Activated CD8-positive, alpha-beta T cell treated with anti-CD3 and anti-CD28 coated beads for 36 hours (primary cell): Measurements from ENCODE around the gene KCNIP3. TPM values are rescaled to one million over a fixed set of nuclear protein-coding genes. Genes with fewer than 3 reads are reported as not detected.
A peak's percentile ranks its signal among the peaks of the same experiment; 100 is the strongest.
"Not testable (repeated sequence)": the region's sequence is repeated elsewhere in the genome, so short reads cannot be mapped to it uniquely, and the experiment has no call there.

Experiments used
- ATAC-seq: fragments of 200-7000 bp; cut with Tn5 transposase; one replicate; pipeline ENCODE4 v1.10.0; 2021; ENCODE audit warnings: mild to moderate bottlenecking, moderate library complexity
- CTCF ChIA-PET: fragments of 350-600 bp; sonication (Branson Sonifier 250); formaldehyde crosslinking; loops from one replicate; lab custom pipeline; 2021; ENCODE audit warnings: antibody characterized with exemption; lab: Charles Lee
- POLR2A ChIA-PET: fragments of 350-600 bp; sonication (Branson Sonifier 250); formaldehyde crosslinking; loops from one replicate; lab custom pipeline; 2021; ENCODE audit warnings: antibody characterized with exemption; lab: Charles Lee
- DNase-seq: peaks from one replicate; pipeline ENCODE4 v3.0.0-alpha.2; 2020
- H3K27ac Mint-ChIP-seq: one replicate; pipeline ENCODE4 v1.8.0; 2021; ENCODE audit warnings: mild to moderate bottlenecking, mixed read lengths
- H3K27me3 Mint-ChIP-seq: one replicate; pipeline ENCODE4 v1.8.0; 2021; ENCODE audit warnings: mixed read lengths
- H3K36me3 Mint-ChIP-seq: one replicate; pipeline ENCODE4 v1.8.0; 2021; ENCODE audit warnings: low read depth, mixed read lengths
- H3K4me1 Mint-ChIP-seq: one replicate; pipeline ENCODE4 v1.8.0; 2021; ENCODE audit warnings: low read depth, mixed read lengths
- H3K4me3 Mint-ChIP-seq: one replicate; pipeline ENCODE4 v1.8.0; 2021; ENCODE audit warnings: mild to moderate bottlenecking, moderate library complexity, mixed read lengths
- H3K9me3 Mint-ChIP-seq: one replicate; pipeline ENCODE4 v1.8.0; 2021; ENCODE audit warnings: mixed read lengths
- intact Hi-C: fragments of 100-400 bp; cut with micrococcal nuclease; formaldehyde crosslinking; loops from one replicate; pipeline ENCODE4 v1.10.0; 2022
- total RNA-seq, 2 experiments: library from RNA; stranded (reverse); gene quantifications; one replicate each; pipeline ENCODE4 v1.2.3, GENCODE V29; 2021
- TF ChIP-seq, protein P1 (sequence below): fragments of 200-600 bp; IDR thresholded peaks from one replicate; pipeline ENCODE4 v1.8.0; 2022; ENCODE audit warnings: antibody characterized with exemption, mild to moderate bottlenecking

KCNIP3 gene
- total RNA-seq, 2 experiments from 2014 or later = not detected

DNA sequence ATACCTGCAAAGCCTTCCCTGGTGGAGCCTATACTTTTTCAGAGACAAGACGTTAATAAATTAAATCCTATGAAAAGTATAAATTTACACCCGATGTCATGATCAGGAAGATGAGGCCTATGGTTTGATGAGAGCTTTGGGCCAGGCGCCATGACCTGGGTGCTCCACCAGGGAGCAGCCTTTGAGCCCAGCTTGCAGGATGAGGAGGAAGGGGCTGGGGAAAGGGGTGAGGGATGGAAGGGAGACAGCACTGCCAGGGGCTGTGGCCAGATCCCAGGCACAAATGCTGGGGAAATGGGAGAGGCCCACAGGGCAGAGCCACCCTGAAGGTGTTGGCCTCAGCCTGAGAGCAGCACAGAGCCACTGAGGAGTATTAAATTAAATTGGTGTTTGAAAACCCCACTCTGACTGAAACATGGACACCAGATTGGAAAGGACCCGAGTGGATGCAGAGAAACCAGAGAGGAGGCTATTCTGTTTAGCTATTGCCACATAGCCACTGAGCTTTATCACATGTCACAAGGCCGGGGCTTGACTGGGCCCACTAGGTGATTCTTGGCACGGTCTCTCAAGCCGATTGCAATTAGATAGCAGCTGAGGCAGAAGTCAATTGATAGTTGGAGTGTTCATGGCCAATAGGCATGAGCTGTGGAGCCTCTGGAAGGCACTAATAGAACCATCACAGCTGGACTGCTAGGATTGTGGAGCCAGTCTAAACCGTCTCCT is 95.7 kb downstream of the KCNIP3 start:
- Mint-ChIP-seq H3K27me3 (peaks cover under 1% of the 10 kb centered on the region), H3K4me1 (no peaks in the 10 kb centered on the region), H3K9me3 (no peaks in the 10 kb centered on the region), H3K4me3 (no peak overlapping the region), H3K36me3 (no peaks in the 10 kb centered on the region), H3K27ac (no peak overlapping the region)
- no peak for ATAC-seq
- DNase-seq = no peak
- ChIA-PET CTCF (interaction anchor here (1.1 to 1.7 kb wide), 2 partner anchors 9 to 47 kb away, joined by 5 to 12 read pairs; partner anchors contain the start of gene FAHD2A), POLR2A (no interaction called here)
- TF ChIP-seq, protein P1, sequence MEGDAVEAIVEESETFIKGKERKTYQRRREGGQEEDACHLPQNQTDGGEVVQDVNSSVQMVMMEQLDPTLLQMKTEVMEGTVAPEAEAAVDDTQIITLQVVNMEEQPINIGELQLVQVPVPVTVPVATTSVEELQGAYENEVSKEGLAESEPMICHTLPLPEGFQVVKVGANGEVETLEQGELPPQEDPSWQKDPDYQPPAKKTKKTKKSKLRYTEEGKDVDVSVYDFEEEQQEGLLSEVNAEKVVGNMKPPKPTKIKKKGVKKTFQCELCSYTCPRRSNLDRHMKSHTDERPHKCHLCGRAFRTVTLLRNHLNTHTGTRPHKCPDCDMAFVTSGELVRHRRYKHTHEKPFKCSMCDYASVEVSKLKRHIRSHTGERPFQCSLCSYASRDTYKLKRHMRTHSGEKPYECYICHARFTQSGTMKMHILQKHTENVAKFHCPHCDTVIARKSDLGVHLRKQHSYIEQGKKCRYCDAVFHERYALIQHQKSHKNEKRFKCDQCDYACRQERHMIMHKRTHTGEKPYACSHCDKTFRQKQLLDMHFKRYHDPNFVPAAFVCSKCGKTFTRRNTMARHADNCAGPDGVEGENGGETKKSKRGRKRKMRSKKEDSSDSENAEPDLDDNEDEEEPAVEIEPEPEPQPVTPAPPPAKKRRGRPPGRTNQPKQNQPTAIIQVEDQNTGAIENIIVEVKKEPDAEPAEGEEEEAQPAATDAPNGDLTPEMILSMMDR = no peak
- intact Hi-C loops = no loop called here

DNA sequence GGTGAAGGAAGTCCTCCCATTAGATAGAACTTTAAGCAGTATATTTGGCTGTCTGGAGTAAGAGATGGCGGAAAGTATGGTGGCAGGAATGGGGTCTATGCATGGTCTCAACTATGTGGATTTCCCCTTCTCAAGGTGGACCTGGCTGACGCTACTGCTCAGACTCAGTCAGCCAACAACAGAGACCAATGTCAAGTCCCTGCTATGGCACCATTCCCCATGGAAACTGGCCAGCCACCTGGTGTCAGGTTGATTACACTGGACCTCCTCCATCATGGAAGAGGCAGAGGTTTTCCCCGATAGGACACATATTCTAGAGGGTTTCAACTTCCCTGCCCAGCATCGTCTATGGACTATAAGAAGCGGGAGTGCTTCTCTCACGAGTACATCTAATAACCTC is 96.8 kb downstream of the KCNIP3 start:
- intact Hi-C loops = no loop called here
- no peaks in the 10 kb centered on the region for H3K9me3 Mint-ChIP-seq
- CTCF ChIA-PET = interaction anchor here (1.7 kb wide), 1 partner anchor 8 kb away, joined by 12 read pairs; the partner anchor contains the start of gene FAHD2A

DNA sequence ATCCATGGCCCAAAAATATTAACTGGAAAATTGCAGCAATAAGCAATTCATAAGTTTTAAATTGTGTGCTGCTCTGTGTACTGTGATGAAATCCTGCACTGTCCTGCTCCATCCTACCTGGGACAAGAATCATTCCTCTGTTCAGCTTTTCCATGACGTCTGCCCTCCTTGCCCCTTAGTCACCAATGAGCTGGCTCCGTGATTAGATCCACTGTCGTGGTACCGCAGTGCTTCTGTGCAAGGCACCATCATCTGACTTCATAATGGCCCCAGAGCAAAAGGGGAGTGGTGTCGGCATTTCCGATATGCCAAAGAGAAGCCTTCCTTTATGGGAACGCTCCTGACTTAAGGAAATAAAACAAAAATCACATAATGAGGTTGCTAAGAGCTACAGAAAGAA is 101.9 kb downstream of the KCNIP3 start:
- intact Hi-C loops = no loop called here
- no peaks in the 10 kb centered on the region for H3K36me3 Mint-ChIP-seq
- H3K27ac Mint-ChIP-seq = no peak overlapping the region
- no peaks in the 10 kb centered on the region for H3K9me3 Mint-ChIP-seq
- TF ChIP-seq, protein P1 = no peak
- H3K4me3 Mint-ChIP-seq = no peak overlapping the region
- H3K4me1 Mint-ChIP-seq = peaks cover 16% of the 10 kb centered on the region
- no peaks in the 10 kb centered on the region for H3K27me3 Mint-ChIP-seq
- ChIA-PET POLR2A (no interaction called here), CTCF (interaction anchor here (0.9 kb wide), 1 partner anchor 10 kb away, joined by 4 read pairs; no protein-coding TSS in a partner anchor)
- ATAC-seq (no peak), DNase-seq (no peak)

More for the DNA sequence above, 96.8 kb downstream of the KCNIP3 start:
- Mint-ChIP-seq H3K4me3 (no peak overlapping the region), H3K36me3 (no peaks in the 10 kb centered on the region), H3K27ac (no peak overlapping the region), H3K4me1 (no peaks in the 10 kb centered on the region), H3K27me3 (no peaks in the 10 kb centered on the region)
- no peak for DNase-seq
- TF ChIP-seq, protein P1 = no peak
- no peak for ATAC-seq
- POLR2A ChIA-PET = no interaction called here

DNA sequence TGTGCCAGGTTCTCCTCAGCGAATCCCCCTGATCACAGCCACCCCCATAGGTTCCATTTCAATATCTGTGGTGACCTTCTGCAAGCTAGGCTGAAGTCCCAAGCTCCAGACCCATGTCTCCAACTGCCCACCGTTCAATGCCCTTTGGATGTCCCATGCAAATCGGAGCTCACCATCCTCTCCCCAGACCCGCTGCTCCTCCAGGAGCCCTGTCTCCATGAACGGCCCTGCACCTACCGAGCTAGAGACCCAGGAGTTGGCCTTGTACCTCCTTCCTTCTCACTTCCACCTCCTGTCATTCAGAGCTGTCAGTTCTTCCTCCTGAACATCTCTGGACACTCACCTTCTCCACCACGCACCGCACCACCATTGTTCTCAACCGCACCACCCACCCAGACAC is 104.3 kb downstream of the KCNIP3 start:
- H3K27ac Mint-ChIP-seq = no peak overlapping the region
- no peak for ATAC-seq
- TF ChIP-seq, protein P1 = no peak
- H3K36me3 Mint-ChIP-seq = no peaks in the 10 kb centered on the region
- H3K9me3 Mint-ChIP-seq = no peaks in the 10 kb centered on the region
- DNase-seq = peak; percentile 8
- CTCF ChIA-PET = interaction anchor here (0.8 to 3.7 kb wide), 5 partner anchors 8 to 56 kb away, joined by 3 to 25 read pairs (median 12); no protein-coding TSS in a partner anchor
- intact Hi-C loops = no loop called here
- peaks cover 16% of the 10 kb centered on the region for H3K4me1 Mint-ChIP-seq
- POLR2A ChIA-PET = no interaction called here
- H3K4me3 Mint-ChIP-seq = peak overlapping the region; percentile 96
- H3K27me3 Mint-ChIP-seq = no peaks in the 10 kb centered on the region

DNA sequence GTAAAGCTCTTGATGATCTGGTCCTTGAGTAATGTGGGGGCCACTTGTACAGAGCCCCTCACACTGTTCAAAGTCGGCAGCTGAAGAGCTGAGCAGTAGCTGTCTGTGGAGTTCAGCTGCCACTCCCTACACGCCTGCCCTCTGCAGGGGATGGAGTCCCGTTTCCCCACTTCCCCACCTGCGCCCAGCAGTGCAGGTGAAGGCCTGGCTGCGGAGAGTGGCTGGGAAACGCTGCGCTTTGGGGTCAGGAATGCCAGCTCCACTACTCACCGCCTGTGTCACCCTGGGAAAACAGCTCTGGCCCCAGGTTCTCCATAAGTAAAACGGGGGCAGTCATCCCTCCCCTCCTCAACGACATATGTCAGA is 104.8 kb downstream of the KCNIP3 start:
- H3K4me3 Mint-ChIP-seq = peak overlapping the region; percentile 96
- ATAC-seq = peak; percentile 19
- H3K36me3 Mint-ChIP-seq, H3K9me3 Mint-ChIP-seq, POLR2A ChIA-PET, H3K27me3 Mint-ChIP-seq, intact Hi-C loops: not testable (repeated sequence)
- H3K4me1 Mint-ChIP-seq = peaks cover 16% of the 10 kb centered on the region
- CTCF ChIA-PET = interaction anchor here (1.0 to 3.7 kb wide), 6 partner anchors 9 to 237 kb away, joined by 3 to 25 read pairs (median 10); partner anchors contain the start of gene ZNF2
- peak; percentile 10 for DNase-seq
- peak overlapping the region; percentile 95 for H3K27ac Mint-ChIP-seq
